Smooth muscle cell (in vitro differentiated cells): ENCODE measurements around the gene PORCN. TPM values are rescaled to one million over a fixed set of nuclear protein-coding genes. Genes with fewer than 3 reads are reported as not detected.

Experiments used
- DNase-seq: peaks from one replicate; lab custom pipeline; 2025; ENCODE audit not compliant: unreplicated experiment; lab: John Stamatoyannopoulos, UW
- H2AFZ ChIP-seq: fragments of 200-600 bp; sonication (generic); 2 replicates; pipeline ENCODE4 v1.6.0; 2016; ENCODE audit warnings: antibody characterized with exemption, low read depth, mild to moderate bottlenecking
- H3F3A ChIP-seq: fragments of 200-600 bp; sonication (generic); 2 replicates; pipeline ENCODE4 v1.6.0; 2017; ENCODE audit warnings: antibody characterized with exemption, low read depth
- H3K27ac ChIP-seq: fragments of 200-600 bp; sonication (generic); 2 replicates; pipeline ENCODE4 v1.5.1; 2016; ENCODE audit warnings: low read depth, mild to moderate bottlenecking
- H3K27me3 ChIP-seq: fragments of 200-600 bp; sonication (generic); 2 replicates; pipeline ENCODE4 v1.6.1; 2016; ENCODE audit warnings: low read depth, mild to moderate bottlenecking
- H3K36me3 ChIP-seq: fragments of 200-600 bp; sonication (generic); 2 replicates; pipeline ENCODE4 v1.5.1; 2016; ENCODE audit warnings: low read depth
- H3K4me1 ChIP-seq: fragments of 200-600 bp; sonication (generic); 2 replicates; pipeline ENCODE4 v1.5.1; 2016; ENCODE audit warnings: low read depth
- H3K4me2 ChIP-seq: fragments of 200-600 bp; sonication (generic); 2 replicates; pipeline ENCODE4 v1.6.0; 2016; ENCODE audit warnings: mild to moderate bottlenecking
- H3K4me3 ChIP-seq: fragments of 200-600 bp; sonication (generic); 2 replicates; pipeline ENCODE4 v1.5.1; 2016; ENCODE audit warnings: mild to moderate bottlenecking
- H3K79me2 ChIP-seq: fragments of 200-600 bp; sonication (generic); 2 replicates; pipeline ENCODE4 v1.6.0; 2016; ENCODE audit warnings: low read depth, mild to moderate bottlenecking
- H3K9ac ChIP-seq: fragments of 200-600 bp; sonication (generic); 2 replicates; pipeline ENCODE4 v1.6.0; 2016; ENCODE audit warnings: low read depth
- H3K9me3 ChIP-seq: fragments of 200-600 bp; sonication (generic); replicated peaks from 2 replicates; pipeline ENCODE4 v1.5.1; 2016; ENCODE audit warnings: low read depth
- H4K20me1 ChIP-seq: fragments of 200-600 bp; sonication (generic); 2 replicates; pipeline ENCODE4 v1.6.0; 2016; ENCODE audit warnings: low read depth
- CTCF ChIP-seq: fragments of 200-600 bp; sonication (generic); IDR thresholded peaks from 2 replicates; pipeline ENCODE4 v1.5.1; 2017; ENCODE audit warnings: borderline replicate concordance, mild to moderate bottlenecking, antibody characterized with exemption; ENCODE audit not compliant: insufficient read depth, poor library complexity, severe bottlenecking
- WGBS: methylation state at CpG from one replicate; pipeline ENCODE4 v1.1.7; 2016; ENCODE audit warnings: low lambda C conversion rate; 5-methylcytosine and 5-hydroxymethylcytosine counted together
- polyA plus RNA-seq: library from polyadenylated mRNA; unstranded; fragments of >200 nt; fragmentation: Nextera tagmentation; extraction: Ambion mirVana; gene quantifications from 2 replicates; pipeline ENCODE4 v1.2.1, GENCODE V29; 2016
- total RNA-seq: library from RNA; depleted of rRNA; stranded (reverse); fragments of >200 nt; gene quantifications from 2 replicates; pipeline ENCODE4 v1.2.3, GENCODE V29; 2014

PORCN gene
- total RNA-seq: 25.1 and 25.5 TPM in 2 replicates
- 14.8 and 23.2 TPM in 2 replicates for polyA plus RNA-seq

GRCh38 chrX:48508400-48509244, at the start of gene PORCN:
PORCN (plus strand) TSS chrX:48508992; CDS start chrX:48509821, 829 bp downstream.
- 36% methylated on average over 31 of the region's 65 CpGs for WGBS
- no peak for TF ChIP-seq CTCF
- Histone ChIP-seq H2AFZ (peak within 1 kb of the TSS; percentile 74), H3K4me1 (no peaks in the 10 kb centered on the region), H3K4me3 (peak within 1 kb of the TSS; percentile 67), H3K27me3 (no peaks in the 10 kb centered on the region), H3F3A (no peaks in the 10 kb centered on the region), H3K36me3 (no peaks in the 10 kb centered on the region), H3K9ac (no peak within 1 kb of the TSS), H4K20me1 (no peaks in the 10 kb centered on the region), H3K27ac (no peak within 1 kb of the TSS), H3K4me2 (peak within 1 kb of the TSS; percentile 89), H3K9me3 (no peaks in the 10 kb centered on the region), H3K79me2 (no peaks in the 10 kb centered on the region)
- peak; percentile 10 for DNase-seq

GRCh38 chrX:48459483-48459882, 49.3 kb upstream of the PORCN start:
- TF ChIP-seq CTCF: no peak
- Histone ChIP-seq H3K36me3 (no peaks in the 10 kb centered on the region), H4K20me1 (no peaks in the 10 kb centered on the region), H3K4me1 (no peaks in the 10 kb centered on the region), H3K4me2 (no peak overlapping the region), H3K27ac (no peak overlapping the region), H3K79me2 (no peaks in the 10 kb centered on the region), H2AFZ (no peak overlapping the region), H3F3A (no peaks in the 10 kb centered on the region), H3K4me3 (no peak overlapping the region), H3K9me3 (no peaks in the 10 kb centered on the region), H3K9ac (no peak overlapping the region), H3K27me3 (no peaks in the 10 kb centered on the region)
- DNase-seq: no peak
- WGBS: 81% methylated on average over 6 of the region's 6 CpGs

GRCh38 chrX:48460031-48460430, 48.8 kb upstream of the PORCN start:
- Histone ChIP-seq H3K9ac (no peak overlapping the region), H3K4me3 (no peak overlapping the region), H3K9me3 (no peaks in the 10 kb centered on the region), H3K4me2 (no peak overlapping the region), H3K27ac (no peak overlapping the region), H2AFZ (no peak overlapping the region), H3K4me1 (no peaks in the 10 kb centered on the region), H3F3A (no peaks in the 10 kb centered on the region), H4K20me1 (no peaks in the 10 kb centered on the region), H3K36me3 (no peaks in the 10 kb centered on the region), H3K79me2 (no peaks in the 10 kb centered on the region), H3K27me3 (no peaks in the 10 kb centered on the region)
- WGBS: 89% methylated on average over 3 of the region's 3 CpGs
- DNase-seq: no peak
- TF ChIP-seq CTCF: no peak
